GM23338 (cell line): ENCODE measurements around the gene CDCA7.

ENCODE experiments used
- CREB1 ChIP-seq: fragments of 250-450 bp; sonication (Bioruptor Pico); IDR thresholded peaks from 2 replicates; pipeline ENCODE4 v1.5.0; 2020; ENCODE audit warnings: low read depth, mild to moderate bottlenecking, moderate library complexity
- EZH2 ChIP-seq: fragments of 200-600 bp; sonication (generic); IDR thresholded peaks from one replicate; pipeline ENCODE4 v1.8.0; 2017; ENCODE audit warnings: antibody characterized with exemption, mild to moderate bottlenecking, low read depth; ENCODE audit not compliant: unreplicated experiment
- EZH2phosphoT487 ChIP-seq: fragments of 200-600 bp; sonication (generic); IDR thresholded peaks from one replicate; pipeline ENCODE4 v1.8.1; 2018; ENCODE audit warnings: antibody characterized with exemption; ENCODE audit not compliant: unreplicated experiment
- JUNB ChIP-seq: IDR thresholded peaks from one replicate; pipeline ENCODE4 v1.6.1; 2016; ENCODE audit warnings: antibody characterized with exemption; ENCODE audit not compliant: unreplicated experiment
- NANOG ChIP-seq: IDR thresholded peaks from 2 replicates; pipeline ENCODE4 v1.6.1; 2016; ENCODE audit warnings: antibody characterized with exemption, borderline replicate concordance
- POLR2AphosphoS5 ChIP-seq: IDR thresholded peaks from 2 replicates; pipeline ENCODE4 v1.6.1; 2016; ENCODE audit warnings: antibody characterized with exemption, low read depth
- REST ChIP-seq: IDR thresholded peaks from one replicate; pipeline ENCODE4 v1.6.1; 2018; ENCODE audit warnings: antibody characterized with exemption; ENCODE audit not compliant: unreplicated experiment
- STAT1 ChIP-seq: IDR thresholded peaks from one replicate; pipeline ENCODE4 v1.6.1; 2016; ENCODE audit warnings: antibody characterized with exemption; ENCODE audit not compliant: unreplicated experiment
- ZNF114 ChIP-seq: fragments of 250-450 bp; sonication (Bioruptor Pico); IDR thresholded peaks from 2 replicates; pipeline ENCODE4 v1.5.0; 2020; ENCODE audit warnings: mild to moderate bottlenecking, moderate library complexity
- ZNF331 ChIP-seq: fragments of 250-450 bp; sonication (Bioruptor Pico); IDR thresholded peaks from 2 replicates; pipeline ENCODE4 v1.5.0; 2020; ENCODE audit warnings: low read depth, mild to moderate bottlenecking, moderate library complexity
- TF ChIP-seq, protein P1 (sequence below), 2 experiments: fragments of 200-600 bp in 1 of 2; sonication (generic) in 1 of 2; conservative IDR thresholded peaks; 2 replicates each; pipeline versions ENCODE4 v1.5.1 to v1.6.1; 2016 to 2017; ENCODE audit warnings: antibody characterized with exemption in 2 of 2, low read depth in 2 of 2, mild to moderate bottlenecking in 2 of 2, moderate library complexity in 1 of 2
- TF ChIP-seq, protein P2 (sequence below): IDR thresholded peaks from 2 replicates; pipeline ENCODE4 v1.6.1; 2016; ENCODE audit warnings: antibody characterized with exemption

DNA sequence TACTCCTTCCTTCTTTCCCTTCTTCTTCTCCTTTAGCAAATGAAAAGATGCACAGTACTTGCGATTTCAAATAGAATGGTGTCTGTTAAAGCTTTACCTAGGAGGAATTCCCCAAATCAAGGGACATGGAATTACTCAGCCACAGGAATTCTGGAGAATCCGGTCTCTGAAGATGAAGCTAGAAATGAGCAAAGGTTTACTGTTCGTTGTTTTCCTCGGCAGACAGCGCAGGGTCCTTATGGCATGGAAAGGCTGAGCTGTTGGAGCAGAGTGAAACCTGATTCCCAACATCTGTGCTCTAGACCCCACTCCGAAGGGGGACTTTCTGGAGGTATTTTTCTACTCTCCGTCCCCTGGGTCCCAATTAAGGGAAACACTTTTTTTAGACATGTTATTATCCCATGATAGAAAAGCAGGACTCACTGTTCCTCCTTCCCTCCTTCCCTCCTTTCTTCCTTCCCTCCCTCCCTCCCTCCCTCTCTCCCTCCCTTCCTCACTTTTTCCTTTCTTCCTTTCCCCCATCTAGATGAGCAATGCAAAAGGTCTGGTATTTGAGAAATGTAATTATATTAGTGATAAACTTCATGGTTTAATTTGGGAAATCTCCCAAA is 47.1 kb downstream of the CDCA7 start:
- TF ChIP-seq POLR2AphosphoS5 (no peak), REST (no peak), ZNF331 (no peak), EZH2 (no peak), CREB1 (CRISPR knock-in tag) (no peak), EZH2phosphoT487 (no peak), JUNB (no peak), STAT1 (no peak), ZNF114 (no peak), NANOG (no peak)
- TF ChIP-seq, protein P1, sequence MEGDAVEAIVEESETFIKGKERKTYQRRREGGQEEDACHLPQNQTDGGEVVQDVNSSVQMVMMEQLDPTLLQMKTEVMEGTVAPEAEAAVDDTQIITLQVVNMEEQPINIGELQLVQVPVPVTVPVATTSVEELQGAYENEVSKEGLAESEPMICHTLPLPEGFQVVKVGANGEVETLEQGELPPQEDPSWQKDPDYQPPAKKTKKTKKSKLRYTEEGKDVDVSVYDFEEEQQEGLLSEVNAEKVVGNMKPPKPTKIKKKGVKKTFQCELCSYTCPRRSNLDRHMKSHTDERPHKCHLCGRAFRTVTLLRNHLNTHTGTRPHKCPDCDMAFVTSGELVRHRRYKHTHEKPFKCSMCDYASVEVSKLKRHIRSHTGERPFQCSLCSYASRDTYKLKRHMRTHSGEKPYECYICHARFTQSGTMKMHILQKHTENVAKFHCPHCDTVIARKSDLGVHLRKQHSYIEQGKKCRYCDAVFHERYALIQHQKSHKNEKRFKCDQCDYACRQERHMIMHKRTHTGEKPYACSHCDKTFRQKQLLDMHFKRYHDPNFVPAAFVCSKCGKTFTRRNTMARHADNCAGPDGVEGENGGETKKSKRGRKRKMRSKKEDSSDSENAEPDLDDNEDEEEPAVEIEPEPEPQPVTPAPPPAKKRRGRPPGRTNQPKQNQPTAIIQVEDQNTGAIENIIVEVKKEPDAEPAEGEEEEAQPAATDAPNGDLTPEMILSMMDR (conservative IDR thresholded peaks at IDR 0.05; ENCODE audit: low read depth in 2 of 2): no peak
- TF ChIP-seq, protein P2, sequence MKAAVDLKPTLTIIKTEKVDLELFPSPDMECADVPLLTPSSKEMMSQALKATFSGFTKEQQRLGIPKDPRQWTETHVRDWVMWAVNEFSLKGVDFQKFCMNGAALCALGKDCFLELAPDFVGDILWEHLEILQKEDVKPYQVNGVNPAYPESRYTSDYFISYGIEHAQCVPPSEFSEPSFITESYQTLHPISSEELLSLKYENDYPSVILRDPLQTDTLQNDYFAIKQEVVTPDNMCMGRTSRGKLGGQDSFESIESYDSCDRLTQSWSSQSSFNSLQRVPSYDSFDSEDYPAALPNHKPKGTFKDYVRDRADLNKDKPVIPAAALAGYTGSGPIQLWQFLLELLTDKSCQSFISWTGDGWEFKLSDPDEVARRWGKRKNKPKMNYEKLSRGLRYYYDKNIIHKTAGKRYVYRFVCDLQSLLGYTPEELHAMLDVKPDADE: no peak
